HG03460 (cell line): ENCODE results near the gene FAM167B.

Source experiments
- ATAC-seq: cut with Tn5 transposase; IDR thresholded peaks from one replicate; pipeline ENCODE4 v1.9.1; 2021; ENCODE audit not compliant: unreplicated experiment

Gene FAM167B

DNA sequence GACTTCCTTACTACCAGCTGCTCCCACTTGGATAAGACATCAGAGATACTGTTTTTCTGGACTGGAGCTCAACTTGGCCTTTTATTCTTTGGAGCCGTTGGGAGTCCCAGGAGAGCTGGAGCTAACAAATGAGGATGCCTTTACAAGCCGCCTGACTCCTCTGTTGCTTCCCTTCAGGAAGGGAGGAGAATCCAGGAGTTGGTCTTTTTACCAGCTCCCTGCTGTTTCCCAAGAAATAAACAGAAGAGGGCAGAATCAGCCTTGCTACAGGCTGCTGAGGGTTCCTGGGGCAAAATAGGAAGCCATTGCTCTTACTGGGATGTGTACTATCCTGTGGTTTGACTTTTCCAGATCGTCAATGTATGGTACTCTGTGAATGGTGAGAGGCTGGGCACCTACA, 23.3 kb upstream of the FAM167B start:
- no peak for ATAC-seq

DNA sequence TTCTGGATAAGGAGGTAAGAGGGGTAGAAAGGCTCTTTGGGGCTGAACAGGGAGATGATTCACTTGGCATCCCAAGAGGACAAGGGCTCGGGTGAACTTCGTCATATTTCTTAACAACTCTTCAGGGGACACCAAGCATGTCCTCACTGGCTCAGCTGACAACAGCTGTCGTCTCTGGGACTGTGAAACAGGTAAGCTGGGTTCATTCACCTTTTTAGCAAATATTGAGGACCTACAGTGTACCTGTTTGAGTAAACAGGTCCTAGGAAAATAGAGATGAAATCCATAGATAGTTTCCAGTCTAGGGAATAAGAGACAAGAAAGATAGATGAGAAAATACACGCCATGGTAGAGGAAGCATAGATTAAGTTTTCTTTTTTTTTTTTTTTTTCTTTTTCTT, 22.7 kb upstream of the FAM167B start:
- no peak for ATAC-seq

GRCh38 chr1:32228771-32229170, 18.3 kb upstream of the FAM167B start:
- ATAC-seq, result no peak

DNA sequence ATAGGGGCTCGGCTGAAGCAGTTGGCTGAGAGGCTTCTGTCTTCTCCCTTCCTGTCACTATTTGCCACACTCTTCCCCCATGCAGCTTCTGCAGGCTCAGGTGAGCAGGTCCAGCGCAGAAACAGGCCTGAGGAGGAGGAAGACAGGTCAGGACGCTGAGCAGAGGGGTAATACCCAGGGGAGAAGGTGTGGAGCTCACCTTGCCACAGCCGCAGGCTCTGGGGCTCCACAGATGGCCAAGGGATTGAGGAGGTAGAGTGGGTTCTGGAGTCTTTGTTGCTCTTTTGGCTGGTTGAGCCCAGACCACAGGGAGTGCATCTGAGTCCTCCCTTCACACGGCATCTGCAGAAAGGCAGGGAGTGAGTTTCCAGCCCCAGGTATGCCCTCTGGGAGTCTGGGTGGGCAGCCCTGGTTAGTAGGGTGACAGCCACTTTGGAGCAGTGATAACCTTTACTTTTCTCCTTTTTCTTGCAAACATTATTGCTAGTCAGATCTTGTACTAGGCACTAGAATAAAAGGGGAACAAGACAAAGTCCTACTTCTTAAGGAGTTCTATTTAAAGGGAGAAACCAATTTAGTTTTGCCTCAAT, 15.1 kb upstream of the FAM167B start:
- no peak for ATAC-seq

DNA sequence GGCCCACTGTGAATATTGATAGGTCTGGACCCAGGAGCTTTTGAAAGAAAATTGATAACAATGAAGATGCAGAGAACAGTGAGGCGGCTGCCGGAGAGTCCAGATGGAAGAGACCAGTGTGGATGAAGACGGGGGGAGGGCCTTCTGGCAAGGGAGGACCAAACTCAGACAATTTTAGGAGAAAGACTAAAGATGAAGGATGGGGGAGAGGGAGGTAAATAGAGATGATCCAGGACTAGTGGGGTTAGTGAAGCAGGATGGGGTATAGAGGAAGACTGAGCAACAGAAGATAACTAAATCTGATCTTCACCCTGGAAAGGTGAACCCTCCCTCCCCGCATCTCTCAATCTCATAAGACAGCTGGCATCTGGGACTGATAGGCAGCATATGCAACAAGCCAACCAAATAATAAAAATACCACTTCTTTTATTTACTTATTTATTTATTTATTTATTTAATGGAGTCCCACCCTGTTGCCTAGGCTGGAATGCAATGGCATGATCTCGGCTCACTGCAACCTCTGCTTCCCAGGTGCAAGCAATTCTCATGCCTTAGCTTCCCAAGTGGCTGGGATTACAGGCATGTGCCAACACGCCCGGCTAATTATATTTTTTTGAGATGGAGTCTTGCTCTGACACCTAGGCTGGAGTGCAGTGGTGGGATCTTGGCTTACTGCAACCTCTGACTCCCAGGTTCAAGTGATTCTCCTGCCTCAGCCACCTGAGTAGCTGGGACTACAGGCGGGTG, 14.3 kb upstream of the FAM167B start:
- ATAC-seq, result no peak

DNA sequence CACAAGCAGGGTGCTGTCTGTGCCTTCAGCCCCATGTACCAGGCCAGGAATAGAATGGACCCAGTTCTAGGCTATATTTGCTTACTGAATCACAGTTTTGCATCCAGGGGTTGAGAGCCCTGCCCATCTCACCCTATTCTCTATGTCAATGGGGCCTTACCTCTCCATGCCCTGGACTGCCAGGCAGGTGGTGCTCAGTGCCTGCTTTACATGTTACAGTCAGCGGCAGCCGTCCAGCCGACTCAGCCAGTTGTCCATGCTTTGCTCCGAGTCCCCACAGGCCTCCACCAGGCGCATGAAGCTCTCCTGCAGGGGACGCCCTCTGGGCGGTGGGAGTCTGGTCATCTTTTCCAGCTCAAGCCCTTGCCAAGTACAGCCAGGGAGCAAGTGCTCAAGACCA, 12.2 kb upstream of the FAM167B start:
- no peak for ATAC-seq

DNA sequence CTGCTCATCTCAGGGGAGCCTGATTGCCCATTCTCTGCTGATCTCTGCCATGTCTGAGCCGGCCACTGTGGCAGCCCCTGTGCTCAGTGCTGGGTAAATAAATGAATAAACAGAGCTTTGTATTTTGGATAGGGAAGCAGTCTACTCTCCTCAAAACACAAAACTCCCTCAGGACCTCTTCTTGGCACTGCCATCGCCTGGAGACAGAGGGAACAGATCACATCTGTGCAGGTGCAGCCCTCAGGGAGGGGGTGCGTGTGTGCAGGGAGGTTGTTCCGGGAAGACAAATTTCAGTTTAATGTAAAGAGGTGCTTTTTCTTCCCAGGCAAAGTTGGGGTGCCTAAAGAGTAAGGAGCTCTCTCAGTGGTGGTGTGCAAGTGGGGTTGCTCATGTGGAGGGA, 7.7 kb upstream of the FAM167B start:
- no peak for ATAC-seq

DNA sequence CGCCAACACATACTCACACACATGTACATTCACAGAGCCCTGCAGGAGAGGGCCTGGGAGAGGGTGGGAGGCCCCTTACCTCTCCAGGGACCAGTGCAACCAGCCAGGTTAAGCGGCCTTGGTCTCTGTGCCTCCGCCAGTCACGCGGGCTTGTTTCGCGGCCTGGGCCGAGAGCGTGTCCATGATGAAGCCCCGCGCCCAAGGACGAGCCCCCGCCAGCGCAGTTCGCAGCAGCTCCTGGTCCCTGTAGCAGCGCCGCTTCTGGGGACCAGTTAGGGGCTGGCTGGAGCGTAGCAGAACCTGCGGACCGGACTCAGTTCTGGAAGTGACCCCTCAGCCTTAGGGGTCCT, 7.3 kb upstream of the FAM167B start:
- ATAC-seq, result no peak

GRCh38 chr1:32240140-32240951, 6.7 kb upstream of the FAM167B start:
- ATAC-seq, result no peak

DNA sequence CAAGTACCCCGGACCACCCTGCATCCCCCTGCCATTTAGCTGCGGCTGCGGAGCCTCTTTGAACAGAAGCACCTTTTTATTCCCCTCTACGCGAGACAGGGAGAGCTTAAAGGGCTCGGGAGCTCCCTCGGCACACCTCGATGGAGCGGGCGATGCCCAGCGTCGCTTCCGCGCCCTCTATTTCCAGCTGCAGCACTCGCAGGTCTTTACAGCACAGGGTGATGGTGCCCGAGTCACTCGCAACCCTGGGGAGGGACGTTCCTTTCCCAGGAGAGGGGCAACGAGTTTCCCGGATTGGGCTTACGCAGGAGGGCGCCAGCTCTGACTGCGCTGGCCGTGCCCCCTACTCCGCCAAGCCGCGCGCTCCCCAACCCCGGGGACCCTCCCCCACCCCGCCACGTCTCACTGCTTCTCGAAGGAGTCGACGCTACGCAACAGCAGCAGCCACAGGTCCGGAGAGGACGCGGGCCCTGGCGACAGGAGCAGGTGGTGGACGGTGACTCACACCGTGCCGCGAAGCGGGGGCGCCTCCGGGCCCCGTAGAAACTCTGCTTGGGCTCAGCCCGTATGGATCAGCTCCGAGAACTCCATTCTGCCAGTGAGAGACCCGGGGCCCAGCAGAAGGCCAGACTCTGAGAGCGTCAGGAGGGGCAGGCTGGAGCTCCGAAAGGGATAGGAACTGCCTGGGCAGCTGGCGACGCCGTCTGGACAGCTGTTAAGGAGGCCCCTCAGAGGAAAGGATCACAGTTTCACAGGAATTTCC, 5.8 kb upstream of the FAM167B start:
- no peak for ATAC-seq

DNA sequence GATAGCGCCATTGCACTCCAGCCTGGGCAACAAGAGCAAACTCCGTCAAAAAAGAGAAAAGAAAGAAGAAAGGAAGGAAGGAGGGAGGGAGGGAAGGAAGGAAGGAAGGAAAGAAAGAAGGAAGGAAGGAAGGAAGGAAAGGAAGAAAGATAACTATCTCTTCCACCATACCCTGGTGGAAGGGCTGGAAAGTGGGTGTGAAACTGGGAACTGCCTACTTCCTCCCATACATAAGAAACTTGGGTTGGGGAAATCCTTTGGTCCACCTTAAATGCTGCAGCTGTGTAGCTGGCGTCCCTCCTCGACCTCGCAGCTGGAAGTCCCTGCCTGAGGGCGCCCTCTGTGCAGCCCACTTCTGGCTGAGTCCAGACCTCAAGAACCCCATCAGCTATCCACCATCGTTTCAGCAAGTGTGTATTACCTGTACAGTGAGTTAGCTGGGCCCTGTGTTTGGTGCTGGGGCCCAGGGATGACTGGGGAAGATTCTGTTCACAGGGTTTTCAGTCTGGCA, 4.6 kb upstream of the FAM167B start:
- ATAC-seq, result no peak

DNA sequence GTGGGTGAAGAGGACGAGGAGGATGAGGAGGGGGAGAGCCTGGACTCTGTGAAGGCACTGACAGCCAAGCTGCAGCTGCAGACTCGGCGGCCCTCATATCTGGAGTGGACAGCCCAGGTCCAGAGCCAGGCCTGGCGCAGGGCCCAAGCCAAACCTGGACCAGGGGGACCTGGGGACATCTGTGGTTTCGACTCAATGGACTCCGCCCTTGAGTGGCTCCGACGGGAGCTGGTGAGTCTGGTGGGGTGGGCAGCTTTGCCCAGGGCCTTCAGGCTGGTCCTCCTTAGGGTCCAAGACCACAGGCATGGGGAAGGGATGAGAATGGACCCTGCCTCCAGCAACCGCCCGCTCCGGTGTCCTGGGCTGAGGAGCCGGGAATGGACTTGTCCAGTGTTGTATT, 430 bp downstream of the FAM167B start:
- no peak for ATAC-seq

DNA sequence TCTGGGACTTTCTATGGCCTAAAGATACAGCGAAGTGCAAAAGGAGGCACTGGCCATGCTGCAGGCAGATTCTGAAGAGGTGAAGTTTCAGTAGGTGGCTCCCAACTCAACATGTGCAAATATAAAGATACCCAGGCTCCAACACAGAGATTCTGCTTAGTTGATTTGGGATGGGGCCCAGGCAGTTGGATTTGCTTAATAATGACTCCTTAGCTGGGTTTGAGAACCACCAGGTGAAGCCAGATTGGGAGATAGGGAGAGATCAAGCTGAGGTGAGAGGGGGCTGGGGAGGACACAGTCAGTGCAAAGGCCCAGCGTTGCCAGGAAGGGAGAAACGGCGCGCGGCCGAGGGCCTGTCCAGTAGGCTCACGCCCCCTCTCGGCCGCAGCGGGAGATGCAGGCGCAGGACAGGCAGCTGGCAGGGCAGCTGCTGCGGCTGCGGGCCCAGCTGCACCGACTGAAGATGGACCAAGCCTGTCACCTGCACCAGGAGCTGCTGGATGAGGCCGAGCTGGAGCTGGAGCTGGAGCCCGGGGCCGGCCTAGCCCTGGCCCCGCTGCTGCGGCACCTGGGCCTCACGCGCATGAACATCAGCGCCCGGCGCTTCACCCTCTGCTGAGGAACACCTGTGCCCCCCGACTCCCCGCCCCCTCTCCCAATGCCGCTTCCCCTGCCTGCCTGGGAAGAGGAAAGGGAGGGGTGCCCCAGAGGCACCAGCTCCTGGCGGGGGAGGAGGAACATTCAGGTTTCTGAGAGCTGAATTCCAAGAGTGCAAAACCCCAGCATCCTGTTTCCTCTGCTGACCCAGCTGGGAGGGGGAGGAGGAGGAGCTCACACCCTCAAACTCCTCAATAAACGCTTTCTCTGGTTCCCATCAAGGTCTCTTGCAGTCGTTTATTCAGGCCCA, 1.2 kb downstream of the FAM167B start:
- no peak for ATAC-seq

GRCh38 chr1:32249831-32250525, 3.0 kb downstream of the FAM167B start:
- ATAC-seq, result peak; percentile 54

GRCh38 chr1:32250893-32251716, 4.1 kb downstream of the FAM167B start, which contains the start of gene LCK:
Gene LCK (plus strand): TSS chr1:32251265. CDS start chr1:32274330, 23,065 bp downstream.
- ATAC-seq, result no peak

- no peak for ATAC-seq
Observed at GRCh38 chr1:32255072-32256071, 8.3 kb downstream of the FAM167B start.

- ATAC-seq, result no peak
Observed at GRCh38 chr1:32256473-32257226, 9.6 kb downstream of the FAM167B start.
